GM12878 (cell line): ENCODE data around the gene ENOX1. TPM values are rescaled to one million over a fixed set of nuclear protein-coding genes. Genes with fewer than 3 reads are reported as not detected.

Experiments
- ATAC-seq: fragments of 200-7000 bp; cut with Tn5 transposase; 3 replicates; pipeline ENCODE4 v1.9.1; 2020; ENCODE audit warnings: mild to moderate bottlenecking, moderate library complexity
- BruUV-seq: library from RNA; stranded (reverse); fragments of 400-500 nt; replicated peaks from 2 replicates; lab custom pipeline; 2021; lab: Mats Ljungman, UMichigan
- CTCF ChIA-PET: fragments of 300-600 bp; sonication (Branson Sonifier 250); formaldehyde crosslinking; extraction: SDS; loops from one replicate; lab custom pipeline; 2021; ENCODE audit warnings: inconsistent platforms; lab: Yijun Ruan, JAX
- POLR2A ChIA-PET: fragments of 350-600 bp; formaldehyde crosslinking; extraction: SDS; loops from one replicate; lab custom pipeline; 2021; ENCODE audit warnings: inconsistent platforms; lab: Charles Lee
- RAD21 ChIA-PET: fragments of 300-600 bp; sonication (Branson Sonifier 250); formaldehyde crosslinking; loops from one replicate; lab custom pipeline; 2023; ENCODE audit warnings: antibody characterized with exemption; ENCODE audit not compliant: unreplicated experiment; lab: Charles Lee
- SMC1A ChIA-PET: fragments of 300-600 bp; sonication (Branson Sonifier 250); formaldehyde crosslinking; loops from one replicate; lab custom pipeline; 2023; ENCODE audit not compliant: unreplicated experiment, uncharacterized antibody; lab: Charles Lee
- DNase-seq: peaks from one replicate; pipeline ENCODE4 v3.0.0-alpha.2; 2011; ENCODE audit warnings: low read depth, low spot score
- FAIRE-seq: peaks from 3 replicates; lab custom pipeline; 2011; peaks lifted over from hg19 to GRCh38; lab: Jason Lieb, UNC
- H2AFZ ChIP-seq: 2 replicates; pipeline ENCODE4 v1.6.0; 2011; ENCODE audit warnings: low read depth, low read length, control low read depth; ENCODE audit not compliant: control insufficient read depth
- H3K27ac ChIP-seq: 2 replicates; pipeline ENCODE4 v1.5.1; 2011; ENCODE audit warnings: control low read depth; ENCODE audit not compliant: control insufficient read depth, insufficient read depth
- H3K27me3 ChIP-seq, 2 experiments: replicated peaks in 1 of 2; 2 replicates each; pipeline versions ENCODE4 v1.6.0 to v1.6.1; 2011; ENCODE audit warnings: low read length in 1 of 2; ENCODE audit not compliant: control insufficient read depth in 2 of 2, insufficient read depth in 2 of 2
- H3K36me3 ChIP-seq, 2 experiments: 2 replicates each; pipeline ENCODE4 v1.5.1; 2011; ENCODE audit warnings: low read length in 1 of 2; ENCODE audit not compliant: control insufficient read depth in 2 of 2, insufficient read depth in 2 of 2
- H3K4me1 ChIP-seq: 2 replicates; pipeline ENCODE4 v1.6.1; 2011; ENCODE audit warnings: mild to moderate bottlenecking, low read length, moderate library complexity, mixed read lengths; ENCODE audit not compliant: control insufficient read depth, insufficient read depth
- H3K4me2 ChIP-seq: 2 replicates; pipeline ENCODE4 v1.6.0; 2011; ENCODE audit warnings: control low read depth; ENCODE audit not compliant: control insufficient read depth, insufficient read depth
- H3K4me3 ChIP-seq: fragments of 200-600 bp; sonication (generic); 2 replicates; pipeline ENCODE4 v1.5.1; 2016
- H3K79me2 ChIP-seq: 2 replicates; pipeline ENCODE4 v1.6.0; 2011; ENCODE audit warnings: low read length; ENCODE audit not compliant: control insufficient read depth, insufficient read depth
- H3K9ac ChIP-seq: 2 replicates; pipeline ENCODE4 v1.8.0; 2011; ENCODE audit warnings: low read length, control low read depth, mixed read lengths; ENCODE audit not compliant: control insufficient read depth, insufficient read depth
- H3K9me3 ChIP-seq: replicated peaks from 3 replicates; pipeline ENCODE4 v1.5.1; 2011; ENCODE audit warnings: mild to moderate bottlenecking, low read length; ENCODE audit not compliant: control insufficient read depth, insufficient read depth
- H4K20me1 ChIP-seq: 2 replicates; pipeline ENCODE4 v1.6.0; 2011; ENCODE audit not compliant: control insufficient read depth, insufficient read depth
- GATAD2B ChIP-seq: fragments of 450-650 bp; conservative IDR thresholded peaks from 2 replicates; pipeline ENCODE4 v1.6.1; 2017; ENCODE audit warnings: low read depth, mild to moderate bottlenecking, moderate library complexity
- HDAC2 ChIP-seq: fragments of 200-600 bp; sonication (generic); IDR thresholded peaks from 2 replicates; pipeline ENCODE4 v1.6.1; 2017
- KAT2A ChIP-seq: conservative IDR thresholded peaks from 2 replicates; pipeline ENCODE4 v1.6.1; 2011; ENCODE audit warnings: low read depth, low read length; ENCODE audit not compliant: control insufficient read depth
- LARP7 ChIP-seq: fragments of 450-650 bp; IDR thresholded peaks from 2 replicates; pipeline ENCODE4 v1.6.1; 2017; ENCODE audit warnings: mild to moderate bottlenecking
- MLLT1 ChIP-seq: fragments of 450-650 bp; IDR thresholded peaks from 2 replicates; pipeline ENCODE4 v1.6.1; 2016; ENCODE audit warnings: mild to moderate bottlenecking
- MTA3 ChIP-seq: IDR thresholded peaks from 2 replicates; pipeline ENCODE4 v1.6.1; 2012; ENCODE audit warnings: low read length, inconsistent platforms, borderline replicate concordance
- MXI1 ChIP-seq: fragments of 150-350 bp; IDR thresholded peaks from 2 replicates; pipeline ENCODE4 v1.6.1; 2011; ENCODE audit warnings: low read depth, mild to moderate bottlenecking, inconsistent platforms, low read length, improper control_type of control experiment
- NBN ChIP-seq: fragments of 450-650 bp; IDR thresholded peaks from 2 replicates; pipeline ENCODE4 v1.6.1; 2016
- NR2C2 ChIP-seq: IDR thresholded peaks from 2 replicates; pipeline ENCODE4 v1.6.1; 2011; ENCODE audit warnings: borderline replicate concordance, low read depth; ENCODE audit not compliant: control insufficient read depth, insufficient read length
- NR2F1 ChIP-seq: fragments of 450-650 bp; conservative IDR thresholded peaks from 2 replicates; pipeline ENCODE4 v1.6.1; 2017; ENCODE audit warnings: mild to moderate bottlenecking
- POLR2AphosphoS5 ChIP-seq: IDR thresholded peaks from 2 replicates; pipeline ENCODE4 v1.6.1; 2011; ENCODE audit warnings: mild to moderate bottlenecking, low read length, inconsistent platforms
- RAD21 ChIP-seq: IDR thresholded peaks from 2 replicates; pipeline ENCODE4 v1.6.1; 2011; ENCODE audit warnings: mild to moderate bottlenecking, low read depth, low read length, moderate library complexity; ENCODE audit not compliant: insufficient read depth
- RB1 ChIP-seq: fragments of 450-650 bp; formaldehyde crosslinking; IDR thresholded peaks from 2 replicates; pipeline ENCODE4 v1.6.1; 2017; ENCODE audit warnings: mild to moderate bottlenecking, borderline replicate concordance
- RELA ChIP-seq: fragments of 450-650 bp; IDR thresholded peaks from 2 replicates; pipeline ENCODE4 v1.8.0; 2014; ENCODE audit warnings: borderline replicate concordance; ENCODE audit not compliant: partially characterized antibody
- RELB ChIP-seq: fragments of 450-650 bp; IDR thresholded peaks from 2 replicates; pipeline ENCODE4 v1.6.1; 2017; ENCODE audit warnings: low read depth, mild to moderate bottlenecking, moderate library complexity
- SMAD1 ChIP-seq: fragments of 450-650 bp; IDR thresholded peaks from 2 replicates; pipeline ENCODE4 v1.6.1; 2018; ENCODE audit warnings: mild to moderate bottlenecking, low read depth; ENCODE audit not compliant: partially characterized antibody
- TARDBP ChIP-seq: IDR thresholded peaks from 2 replicates; pipeline ENCODE4 v1.6.1; 2016; ENCODE audit warnings: borderline replicate concordance
- ZNF592 ChIP-seq: fragments of 450-650 bp; IDR thresholded peaks from 2 replicates; pipeline ENCODE4 v1.6.1; 2017; ENCODE audit warnings: mild to moderate bottlenecking, moderate library complexity
- ZZZ3 ChIP-seq: IDR thresholded peaks from 2 replicates; pipeline ENCODE4 v1.6.1; 2011; ENCODE audit warnings: low read depth; ENCODE audit not compliant: control insufficient read depth, insufficient read length
- WGBS: methylation state at CpG from one replicate; pipeline ENCODE4 v1.1.6; 2016; ENCODE audit warnings: low lambda C conversion rate; ENCODE audit not compliant: insufficient replicate concordance, insufficient coverage; ENCODE audit errors: missing lambda C conversion rate; 5-methylcytosine and 5-hydroxymethylcytosine counted together
- in situ Hi-C: fragments of 300-500 bp; cut with MboI; formaldehyde crosslinking; loops from 9 replicates; pipeline ENCODE4 v1.14.3; 2018; ENCODE audit warnings: mixed read lengths
- intact Hi-C: fragments of 100-400 bp; cut with micrococcal nuclease; formaldehyde crosslinking; loops from one replicate; pipeline ENCODE4 v1.14.2; 2022; ENCODE audit not compliant: unreplicated experiment
- polyA plus RNA-seq, 11 experiments: library from polyadenylated mRNA; depleted of rRNA in 4 of 11; unstranded in 6 of 11; stranded (reverse) in 5 of 11; fragments of >200 nt; fragmentation: Nextera tagmentation in 4 of 11; fragmentation: Illumina TruSeq in 1 of 11; extraction: Ambion mirVana in 4 of 11; extraction: Trizol in 1 of 11; gene quantifications; 1 replicate in 1 of 11; 2 replicates in 10 of 11; pipeline versions ENCODE4 v1.2.1 to v1.2.3, GENCODE V29; 2011 to 2016; ENCODE audit warnings: inconsistent platforms in 2 of 11, missing spikeins in 2 of 11, low read depth in 1 of 11
- total RNA-seq, 4 experiments: library from RNA; depleted of rRNA in 3 of 4; stranded (reverse); fragments of >200 nt in 3 of 4; fragmentation: Illumina TruSeq in 1 of 4; extraction: Trizol in 1 of 4; gene quantifications; 2 replicates each; pipeline versions ENCODE4 v1.2.1 to v1.2.3, GENCODE V29; 2013 to 2021
- TF ChIP-seq, protein P1 (sequence below): IDR thresholded peaks from 2 replicates; pipeline ENCODE4 v1.6.1; 2011; ENCODE audit warnings: low read depth, mild to moderate bottlenecking, low read length, moderate library complexity, borderline replicate concordance; ENCODE audit errors: extremely low read depth

The ENOX1 gene
- total and polyA plus RNA-seq, 10 of the 15 experiments (the other 5 are each of a cell fraction or from before 2014, with no cell fraction given) = 0.11 to 0.26 (median 0.15) TPM

DNA sequence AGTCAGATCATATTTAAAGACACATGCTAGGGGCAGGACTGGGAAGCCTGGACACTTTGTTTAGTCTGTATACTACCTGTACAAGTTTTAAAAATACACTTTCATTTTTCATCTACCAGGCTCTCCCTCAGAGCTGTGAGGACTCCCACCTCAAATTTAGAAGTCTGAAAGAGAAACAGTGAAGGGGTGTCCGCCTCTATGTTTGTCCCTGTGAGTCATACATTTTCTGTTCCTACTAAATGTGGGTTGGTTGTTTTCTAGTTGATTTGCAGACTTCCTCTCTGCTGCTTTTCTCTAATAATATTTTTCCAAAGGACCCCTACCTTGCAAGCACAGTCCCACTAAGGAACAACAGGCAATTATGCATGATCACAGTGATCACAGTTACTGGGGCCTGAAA lies 110.5 kb downstream of the ENOX1 start:
- Histone ChIP-seq H3K4me1 (peaks cover 15% of the 10 kb centered on the region), H3K27me3 (no peaks in the 10 kb centered on the region), H3K4me2 (peak overlapping the region; percentile 56), H3K9me3 (no peaks in the 10 kb centered on the region), H2AFZ (no peak overlapping the region), H3K79me2 (no peaks in the 10 kb centered on the region), H3K27ac (no peak overlapping the region), H3K4me3 (no peak overlapping the region), H3K36me3 (no peaks in the 10 kb centered on the region), H3K9ac (no peak overlapping the region), H4K20me1 (no peaks in the 10 kb centered on the region)
- ChIA-PET RAD21 (no interaction called here), POLR2A (no interaction called here), CTCF (no interaction called here), SMC1A (no interaction called here)
- ATAC-seq = peak; percentile 94
- intact Hi-C loops (no loop called here), in situ Hi-C loops (no loop called here)
- peak; percentile 7 for FAIRE-seq
- 0% methylated on average over 1 of the region's 1 CpG for WGBS
- BruUV-seq = no TSS peak
- peak; percentile 35 for DNase-seq
- 0 out of 2 replicates have a peak, but pooled peaks have one; percentile 57 for TF ChIP-seq MTA3
- no peak for TF ChIP-seq TARDBP
- TF ChIP-seq RAD21 = no peak
- TF ChIP-seq RELB = no peak; the same call in 1 of the 2 replicates
- TF ChIP-seq, protein P1, sequence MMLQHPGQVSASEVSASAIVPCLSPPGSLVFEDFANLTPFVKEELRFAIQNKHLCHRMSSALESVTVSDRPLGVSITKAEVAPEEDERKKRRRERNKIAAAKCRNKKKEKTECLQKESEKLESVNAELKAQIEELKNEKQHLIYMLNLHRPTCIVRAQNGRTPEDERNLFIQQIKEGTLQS = no peak
- TF ChIP-seq NBN = no peak
- no peak for TF ChIP-seq ZZZ3
- no peak for TF ChIP-seq POLR2AphosphoS5
- no peak for TF ChIP-seq LARP7
- no peak for TF ChIP-seq ZNF592
- TF ChIP-seq RB1 = no peak
- TF ChIP-seq NR2F1 = no peak
- TF ChIP-seq MLLT1 = no peak
- TF ChIP-seq GATAD2B = no peak
- no peak for TF ChIP-seq MXI1
- no peak for TF ChIP-seq HDAC2
- no peak for TF ChIP-seq RELA
- TF ChIP-seq SMAD1 = no peak
- TF ChIP-seq NR2C2 = no peak
- no peak for TF ChIP-seq KAT2A
